K562 (cell line): ENCODE results near the gene ZNF778. TPM values are rescaled to one million over a fixed set of nuclear protein-coding genes. Genes with fewer than 3 reads are reported as not detected.

Experiments used
- ATAC-seq: fragments of 200-7000 bp; cut with Tn5 transposase; 3 replicates; pipeline ENCODE4 v1.9.1; 2020; ENCODE audit warnings: moderate library complexity
- BruUV-seq: library from RNA; stranded (reverse); fragments of 400-500 nt; replicated peaks from 2 replicates; lab custom pipeline; 2021; lab: Mats Ljungman, UMichigan
- CTCF ChIA-PET: fragments of 300-600 bp; formaldehyde crosslinking; extraction: SDS; loops from one replicate; lab custom pipeline; 2021; ENCODE audit warnings: low intra/inter-chr PET ratio; lab: Yijun Ruan, JAX
- POLR2A ChIA-PET: fragments of 300-600, 350-650 bp; sonication (Branson Sonifier 250); formaldehyde crosslinking; extraction: SDS; loops from one replicate; lab custom pipeline; 2021; ENCODE audit warnings: antibody characterized with exemption, inconsistent platforms; lab: Yijun Ruan, JAX
- DNase-seq, 4 experiments: peaks; one replicate each; pipeline versions ENCODE4 v3.0.0 to v3.0.0-alpha.2; 2011 to 2018; ENCODE audit warnings: low spot score in 3 of 4, mixed read lengths in 3 of 4; ENCODE audit errors: extremely low read depth in 1 of 4
- FAIRE-seq: peaks from 2 replicates; lab custom pipeline; 2011; peaks lifted over from hg19 to GRCh38; lab: Jason Lieb, UNC
- H2AFZ ChIP-seq: 2 replicates; pipeline ENCODE4 v1.6.0; 2011; ENCODE audit warnings: low read depth, low read length, control low read depth, inconsistent platforms
- H3K27ac ChIP-seq: fragments of 200-600 bp; 3 replicates; pipeline ENCODE4 v1.8.0; 2011; ENCODE audit warnings: low read depth, mild to moderate bottlenecking, control low read depth, inconsistent platforms, low read length, moderate library complexity, mixed read lengths; ENCODE audit errors: extremely low read depth
- H3K27me3 ChIP-seq, 2 experiments: fragments of 300-600 bp in 1 of 2; 2 replicates in 1 of 2; 3 replicates in 1 of 2; pipeline versions ENCODE4 v1.6.0 to v1.8.0; 2011; ENCODE audit warnings: inconsistent platforms in 2 of 2, low read length in 2 of 2, mild to moderate bottlenecking in 1 of 2, mixed read lengths in 1 of 2, moderate library complexity in 1 of 2; ENCODE audit not compliant: control insufficient read depth in 2 of 2, insufficient read depth in 2 of 2
- H3K36me3 ChIP-seq: fragments of 300-600 bp; 3 replicates; pipeline ENCODE4 v1.8.0; 2011; ENCODE audit warnings: mild to moderate bottlenecking, low read length, inconsistent platforms; ENCODE audit not compliant: control insufficient read depth, insufficient read depth
- H3K4me1 ChIP-seq, 2 experiments: fragments of 200-600 bp in 1 of 2; replicated peaks in 1 of 2; 2 replicates in 1 of 2; 3 replicates in 1 of 2; pipeline versions ENCODE4 v1.5.1 to v1.8.0; 2011; ENCODE audit warnings: inconsistent platforms in 2 of 2, low read length in 2 of 2, mild to moderate bottlenecking in 1 of 2, mixed read lengths in 1 of 2, moderate library complexity in 1 of 2; ENCODE audit not compliant: control insufficient read depth in 2 of 2, insufficient read depth in 2 of 2
- H3K4me2 ChIP-seq: 2 replicates; pipeline ENCODE4 v1.6.1; 2011; ENCODE audit warnings: low read length, control low read depth, inconsistent platforms, mixed read lengths; ENCODE audit not compliant: insufficient read depth
- H3K4me3 ChIP-seq: fragments of 200-600 bp; sonication (generic), shearing (Covaris generic); 2 replicates; pipeline ENCODE4 v1.5.1; 2016; ENCODE audit warnings: control low read depth, inconsistent platforms
- H3K79me2 ChIP-seq: fragments of 200-600 bp; 3 replicates; pipeline ENCODE4 v1.8.0; 2011; ENCODE audit warnings: low read length, inconsistent platforms; ENCODE audit not compliant: control insufficient read depth, insufficient read depth
- H3K9ac ChIP-seq, 2 experiments: 2 replicates each; pipeline versions ENCODE4 v1.6.0 to v1.6.1; 2011; ENCODE audit warnings: low read depth in 2 of 2, low read length in 2 of 2, control low read depth in 1 of 2, inconsistent platforms in 1 of 2, mild to moderate bottlenecking in 1 of 2, mixed read lengths in 1 of 2; ENCODE audit not compliant: insufficient read depth in 1 of 2
- H3K9me1 ChIP-seq: one replicate; pipeline ENCODE4 v1.6.0; 2011; ENCODE audit warnings: inconsistent platforms, mild to moderate bottlenecking, low read length, moderate library complexity; ENCODE audit not compliant: control insufficient read depth, insufficient read depth
- H3K9me3 ChIP-seq: replicated peaks from 2 replicates; pipeline ENCODE4 v1.5.1; 2011; ENCODE audit warnings: low read depth, low read length, inconsistent platforms; ENCODE audit not compliant: control insufficient read depth, insufficient read depth
- H4K20me1 ChIP-seq: replicated peaks from 2 replicates; pipeline ENCODE4 v1.6.1; 2011; ENCODE audit warnings: low read length, inconsistent platforms, mixed read lengths; ENCODE audit not compliant: control insufficient read depth, insufficient read depth
- BHLHE40 ChIP-seq: IDR thresholded peaks from 2 replicates; pipeline ENCODE4 v1.6.1; 2011; ENCODE audit warnings: low read length, improper control_type of control experiment
- CBFA2T3 ChIP-seq: fragments of 450-650 bp; IDR thresholded peaks from 2 replicates; pipeline ENCODE4 v1.6.1; 2017
- CSDE1 ChIP-seq, 2 experiments: fragments of 450-650 bp; IDR thresholded peaks; 2 replicates each; pipeline ENCODE4 v1.6.1; 2016; ENCODE audit warnings: mild to moderate bottlenecking in 1 of 2
- DIDO1 ChIP-seq: fragments of 450-650 bp; IDR thresholded peaks from 2 replicates; pipeline ENCODE4 v1.6.1; 2016; ENCODE audit warnings: low read depth, missing biosample characterization, missing genetic modification characterization
- KAT8 ChIP-seq: fragments of 450-650 bp; IDR thresholded peaks from 2 replicates; pipeline ENCODE4 v1.6.1; 2016; ENCODE audit warnings: low read depth, mild to moderate bottlenecking
- MTA1 ChIP-seq: fragments of 450-650 bp; IDR thresholded peaks from 2 replicates; pipeline ENCODE4 v1.6.1; 2017; ENCODE audit warnings: borderline replicate concordance
- NCOA4 ChIP-seq: fragments of 450-650 bp; IDR thresholded peaks from 2 replicates; pipeline ENCODE4 v1.6.1; 2018; ENCODE audit warnings: mild to moderate bottlenecking; ENCODE audit not compliant: partially characterized antibody
- PHB ChIP-seq: fragments of 250-450 bp; sonication (Bioruptor Pico); IDR thresholded peaks from 2 replicates; pipeline ENCODE4 v1.5.0; 2021
- POLR2A ChIP-seq: fragments of 450-650 bp; conservative IDR thresholded peaks from 2 replicates; pipeline ENCODE4 v1.6.1; 2016
- RFX1 ChIP-seq: fragments of 450-650 bp; IDR thresholded peaks from 2 replicates; pipeline ENCODE4 v1.6.1; 2016; ENCODE audit warnings: mild to moderate bottlenecking, moderate library complexity
- SUPT5H ChIP-seq: fragments of 450-650 bp; IDR thresholded peaks from 2 replicates; pipeline ENCODE4 v1.6.1; 2016
- ZNF445 ChIP-seq: fragments of 250-450 bp; sonication (Bioruptor Pico); IDR thresholded peaks from 2 replicates; pipeline ENCODE4 v1.4.0; 2020; ENCODE audit warnings: low read depth, mild to moderate bottlenecking, moderate library complexity
- WGBS: fragments of 100-300 bp; shearing (Covaris generic); methylation state at CpG from one replicate; pipeline ENCODE4 v1.1.6; 2016; ENCODE audit warnings: low coverage, mixed read lengths; ENCODE audit not compliant: insufficient coverage; ENCODE audit errors: missing lambda C conversion rate; 5-methylcytosine and 5-hydroxymethylcytosine counted together
- in situ Hi-C: fragments of 300-500 bp; cut with MboI; formaldehyde crosslinking; loops from 4 replicates; pipeline ENCODE4 v1.15.0; 2018; ENCODE audit warnings: inconsistent platforms, mixed read lengths
- intact Hi-C: fragments of 100-400 bp; cut with micrococcal nuclease; formaldehyde crosslinking; loops from 2 replicates; pipeline ENCODE4 v1.14.2; 2022
- polyA plus RNA-seq, 8 experiments: library from polyadenylated mRNA; depleted of rRNA in 4 of 8; stranded (reverse) in 5 of 8; unstranded in 3 of 8; fragments of >200 nt; fragmentation: Nextera tagmentation in 2 of 8; fragmentation: Illumina TruSeq in 1 of 8; extraction: Ambion mirVana in 2 of 8; extraction: Trizol in 1 of 8; gene quantifications; 2 replicates each; pipeline versions ENCODE4 v1.2.1 to v1.2.3, GENCODE V29; 2011 to 2014; ENCODE audit warnings: inconsistent platforms in 1 of 8, missing spikeins in 1 of 8
- total RNA-seq, 7 experiments: library from RNA; depleted of rRNA in 6 of 7; stranded (reverse); fragments of >200 nt in 6 of 7; fragmentation: Illumina TruSeq in 2 of 7; extraction: Trizol in 2 of 7; gene quantifications; 2 replicates each; pipeline versions ENCODE4 v1.2.1 to v1.2.3, GENCODE V29; 2011 to 2021; ENCODE audit warnings: low replicate concordance in 1 of 7
- TF ChIP-seq, protein P1 (sequence below): fragments of 450-650 bp; formaldehyde crosslinking; IDR thresholded peaks from 2 replicates; pipeline ENCODE4 v1.4.0; 2022; ENCODE audit warnings: missing genetic modification characterization
- TF ChIP-seq, protein P2 (sequence below): fragments of 450-650 bp; IDR thresholded peaks from 2 replicates; pipeline ENCODE4 v1.6.1; 2016; ENCODE audit warnings: antibody characterized with exemption
- TF ChIP-seq, protein P3 (sequence below), 3 experiments: IDR thresholded peaks in 2 of 3; conservative IDR thresholded peaks in 1 of 3; 2 replicates each; pipeline ENCODE4 v1.5.1; 2011 to 2012; ENCODE audit warnings: low read length in 3 of 3, mild to moderate bottlenecking in 3 of 3, control low read depth in 2 of 3, improper control_type of control experiment in 1 of 3, inconsistent platforms in 1 of 3, low read depth in 1 of 3, mixed read lengths in 1 of 3, moderate library complexity in 1 of 3; ENCODE audit not compliant: insufficient read depth in 2 of 3

ZNF778 gene
- total and polyA plus RNA-seq, 9 of the 15 experiments (the other 6 are each of a cell fraction or from before 2014, with no cell fraction given) = 0.70 to 60.6 (median 7.5) TPM

DNA sequence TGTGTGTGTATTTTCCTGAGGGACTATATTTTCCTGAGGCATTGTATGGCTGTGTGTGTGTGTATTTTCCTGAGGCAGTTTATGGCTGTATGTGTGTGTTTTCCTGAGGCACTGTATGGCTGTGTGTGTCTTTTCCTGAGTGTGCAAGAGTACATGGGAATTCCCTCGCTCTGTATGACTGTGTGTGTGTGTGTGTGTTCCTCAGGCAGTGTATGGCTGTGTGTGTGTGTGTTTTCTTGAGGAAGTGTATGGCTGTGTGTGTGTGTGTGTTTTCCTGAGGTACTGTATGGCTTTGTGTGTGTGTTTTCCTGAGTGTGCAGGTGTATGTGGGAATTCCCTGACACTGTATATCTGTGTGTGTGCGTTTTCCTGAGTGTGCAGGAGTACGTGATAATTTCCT, 4.1 kb downstream of the ZNF778 start:
- Histone ChIP-seq H3K4me2 (no peak overlapping the region), H3K79me2 (peaks cover 32% of the 10 kb centered on the region), H3K4me1 (peaks cover 15 to 23% of the 10 kb centered on the region in 2 experiments; a peak in 4 of 5 replicates), H3K36me3 (peaks cover 59% of the 10 kb centered on the region), H3K9ac (no peak overlapping the region), H3K27ac (no peak overlapping the region), H3K9me1 (no peaks in the 10 kb centered on the region), H3K9me3 (peaks cover 10% of the 10 kb centered on the region), H3K27me3 (no peaks in the 10 kb centered on the region)
- 95% methylated on average over 3 of the region's 3 CpGs for WGBS
- FAIRE-seq = no peak
- no TSS peak for BruUV-seq
- intact Hi-C loops = no loop called here
- POLR2A ChIA-PET = no interaction called here
- no peak for DNase-seq
- no peak for ATAC-seq
- TF ChIP-seq NCOA4 = no peak
- TF ChIP-seq CBFA2T3 = no peak
- no peak for TF ChIP-seq DIDO1 (tag)
- no peak for TF ChIP-seq RFX1
- TF ChIP-seq MTA1 = no peak
- TF ChIP-seq SUPT5H = peak; percentile 31; the same call in 1 of the 2 replicates
- 0 out of 2 replicates have a peak, but pooled peaks have one; percentile 29 for TF ChIP-seq POLR2A
- no peak for TF ChIP-seq PHB (CRISPR knock-in tag)
- no peak for TF ChIP-seq KAT8
- TF ChIP-seq, all 486 proteins: peak for 2
- H3K4me3 ChIP-seq = no peak overlapping the region
- no peaks in the 10 kb centered on the region for H4K20me1 ChIP-seq
- CTCF ChIA-PET = no interaction called here
- H2AFZ ChIP-seq = no peak overlapping the region
- in situ Hi-C loops = no loop called here

DNA sequence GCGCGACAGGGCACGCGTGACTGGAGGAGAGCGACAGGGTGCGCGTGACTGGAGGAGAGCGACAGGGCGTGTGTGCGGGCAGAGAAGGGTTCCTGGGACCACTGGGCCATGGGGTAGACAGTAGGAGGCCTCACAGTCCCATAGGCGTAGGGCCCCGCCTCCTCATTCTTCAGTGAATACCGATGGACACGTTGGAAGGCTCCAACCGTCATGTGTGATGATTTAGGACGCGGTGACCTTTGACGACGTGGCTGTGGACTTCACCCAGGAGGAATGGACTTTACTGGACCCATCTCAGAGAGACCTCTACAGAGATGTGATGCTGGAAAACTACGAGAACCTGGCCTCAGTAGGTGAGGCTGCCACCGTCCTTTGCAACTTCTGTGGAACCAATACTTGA, 5.4 kb downstream of the ZNF778 start:
- no peak overlapping the region for H3K4me3 ChIP-seq
- 97% methylated on average over 21 of the region's 21 CpGs for WGBS
- no peak overlapping the region for H3K27ac ChIP-seq
- FAIRE-seq = no peak
- DNase-seq = no peak
- no peaks in the 10 kb centered on the region for H4K20me1 ChIP-seq
- H3K9ac ChIP-seq = no peak overlapping the region
- POLR2A ChIA-PET = no interaction called here
- no peak overlapping the region for H3K4me2 ChIP-seq
- in situ Hi-C loops = no loop called here
- H3K4me1 ChIP-seq = peaks cover 13 to 14% of the 10 kb centered on the region in 2 experiments; a peak in 4 of 5 replicates
- H3K36me3 ChIP-seq = peaks cover 73% of the 10 kb centered on the region
- H2AFZ ChIP-seq = no peak overlapping the region
- CTCF ChIA-PET = interaction anchor here (0.6 kb wide), 1 partner anchor 267 kb away, joined by 3 read pairs; no protein-coding TSS in a partner anchor
- no TSS peak for BruUV-seq
- H3K27me3 ChIP-seq = no peaks in the 10 kb centered on the region
- H3K9me1 ChIP-seq = no peaks in the 10 kb centered on the region
- H3K9me3 ChIP-seq = peaks cover 24% of the 10 kb centered on the region
- intact Hi-C loops = no loop called here
- ATAC-seq = no peak
- peaks cover 22% of the 10 kb centered on the region for H3K79me2 ChIP-seq
- TF ChIP-seq, protein P1, sequence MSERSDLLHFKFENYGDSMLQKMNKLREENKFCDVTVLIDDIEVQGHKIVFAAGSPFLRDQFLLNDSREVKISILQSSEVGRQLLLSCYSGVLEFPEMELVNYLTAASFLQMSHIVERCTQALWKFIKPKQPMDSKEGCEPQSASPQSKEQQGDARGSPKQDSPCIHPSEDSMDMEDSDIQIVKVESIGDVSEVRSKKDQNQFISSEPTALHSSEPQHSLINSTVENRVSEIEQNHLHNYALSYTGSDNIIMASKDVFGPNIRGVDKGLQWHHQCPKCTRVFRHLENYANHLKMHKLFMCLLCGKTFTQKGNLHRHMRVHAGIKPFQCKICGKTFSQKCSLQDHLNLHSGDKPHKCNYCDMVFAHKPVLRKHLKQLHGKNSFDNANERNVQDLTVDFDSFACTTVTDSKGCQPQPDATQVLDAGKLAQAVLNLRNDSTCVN = no peak
- TF ChIP-seq ZNF445 (no peak), BHLHE40 (no peak), CSDE1 (IDR thresholded peaks at IDR 0.05) (no peak)
- TF ChIP-seq, protein P2, sequence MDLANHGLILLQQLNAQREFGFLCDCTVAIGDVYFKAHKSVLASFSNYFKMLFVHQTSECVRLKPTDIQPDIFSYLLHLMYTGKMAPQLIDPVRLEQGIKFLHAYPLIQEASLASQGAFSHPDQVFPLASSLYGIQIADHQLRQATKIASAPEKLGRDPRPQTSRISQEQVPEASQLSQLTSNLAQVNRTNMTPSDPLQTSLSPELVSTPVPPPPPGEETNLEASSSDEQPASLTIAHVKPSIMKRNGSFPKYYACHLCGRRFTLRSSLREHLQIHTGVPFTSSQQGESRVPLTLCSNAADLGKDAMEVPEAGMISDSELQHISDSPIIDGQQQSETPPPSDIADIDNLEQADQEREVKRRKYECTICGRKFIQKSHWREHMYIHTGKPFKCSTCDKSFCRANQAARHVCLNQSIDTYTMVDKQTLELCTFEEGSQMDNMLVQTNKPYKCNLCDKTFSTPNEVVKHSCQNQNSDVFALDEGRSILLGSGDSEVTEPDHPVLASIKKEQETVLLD = no peak
- TF ChIP-seq, protein P3, sequence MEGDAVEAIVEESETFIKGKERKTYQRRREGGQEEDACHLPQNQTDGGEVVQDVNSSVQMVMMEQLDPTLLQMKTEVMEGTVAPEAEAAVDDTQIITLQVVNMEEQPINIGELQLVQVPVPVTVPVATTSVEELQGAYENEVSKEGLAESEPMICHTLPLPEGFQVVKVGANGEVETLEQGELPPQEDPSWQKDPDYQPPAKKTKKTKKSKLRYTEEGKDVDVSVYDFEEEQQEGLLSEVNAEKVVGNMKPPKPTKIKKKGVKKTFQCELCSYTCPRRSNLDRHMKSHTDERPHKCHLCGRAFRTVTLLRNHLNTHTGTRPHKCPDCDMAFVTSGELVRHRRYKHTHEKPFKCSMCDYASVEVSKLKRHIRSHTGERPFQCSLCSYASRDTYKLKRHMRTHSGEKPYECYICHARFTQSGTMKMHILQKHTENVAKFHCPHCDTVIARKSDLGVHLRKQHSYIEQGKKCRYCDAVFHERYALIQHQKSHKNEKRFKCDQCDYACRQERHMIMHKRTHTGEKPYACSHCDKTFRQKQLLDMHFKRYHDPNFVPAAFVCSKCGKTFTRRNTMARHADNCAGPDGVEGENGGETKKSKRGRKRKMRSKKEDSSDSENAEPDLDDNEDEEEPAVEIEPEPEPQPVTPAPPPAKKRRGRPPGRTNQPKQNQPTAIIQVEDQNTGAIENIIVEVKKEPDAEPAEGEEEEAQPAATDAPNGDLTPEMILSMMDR (IDR thresholded peaks at IDR 0.05 in 2 of 3, conservative IDR thresholded peaks at IDR 0.05 in 1 of 3; ENCODE audit: insufficient read depth in 2 of 3, low read depth in 1 of 3, low read length in 3 of 3) = no peak
